ENCODE results near the gene WASHC2C.
"Not testable (repeated sequence)": the region's sequence is repeated elsewhere in the genome, so short reads cannot be mapped to it uniquely, and the experiment has no call there.

The WASHC2C gene

GRCh38 chr10:45727421-45727965 lies 427 bp downstream of the WASHC2C start:
- not testable (repeated sequence) for H3K9me3 ChIP-seq (ENCODE audit: insufficient read depth, low read length); H3K27ac ChIP-seq (ENCODE audit: low read depth, low read length); H4K20me1 ChIP-seq (ENCODE audit: low read depth, low read length); H3F3A ChIP-seq (ENCODE audit: insufficient read depth); H2AFZ ChIP-seq (ENCODE audit: low read depth, low read length, severe bottlenecking); H3K36me3 ChIP-seq (ENCODE audit: low read length); H3K27me3 ChIP-seq (ENCODE audit: low read length); H3K79me2 ChIP-seq (ENCODE audit: insufficient read depth, low read length); H3K9me2 ChIP-seq (replicated peaks; ENCODE audit: insufficient read depth, low read length)
- Histone ChIP-seq H3K4me3 (ENCODE audit: insufficient read depth, low read length, poor library complexity, severe bottlenecking) (peak overlapping the region; percentile 69), H3K4me2 (ENCODE audit: low read depth, low read length, poor library complexity, severe bottlenecking) (peak overlapping the region; percentile 52), H3K9ac (ENCODE audit: low read length) (peak overlapping the region; percentile 64)

GRCh38 chr10:45734449-45734848 lies 7.4 kb downstream of the WASHC2C start:
- not testable (repeated sequence) for H4K20me1 ChIP-seq (ENCODE audit: low read depth, low read length); H2AFZ ChIP-seq (ENCODE audit: low read depth, low read length, severe bottlenecking); H3K9me2 ChIP-seq (replicated peaks; ENCODE audit: insufficient read depth, low read length); H3F3A ChIP-seq (ENCODE audit: insufficient read depth); H3K27me3 ChIP-seq (ENCODE audit: low read length); H3K79me2 ChIP-seq (ENCODE audit: insufficient read depth, low read length); H3K9ac ChIP-seq (ENCODE audit: low read length); H3K4me3 ChIP-seq (ENCODE audit: insufficient read depth, low read length, poor library complexity, severe bottlenecking); H3K4me2 ChIP-seq (ENCODE audit: low read depth, low read length, poor library complexity, severe bottlenecking); H3K36me3 ChIP-seq (ENCODE audit: low read length); H3K9me3 ChIP-seq (ENCODE audit: insufficient read depth, low read length); H3K27ac ChIP-seq (ENCODE audit: low read depth, low read length)

GRCh38 chr10:45734867-45735266 lies 7.8 kb downstream of the WASHC2C start:
- not testable (repeated sequence) for H3K9ac ChIP-seq (ENCODE audit: low read length); H3K27me3 ChIP-seq (ENCODE audit: low read length); H3K27ac ChIP-seq (ENCODE audit: low read depth, low read length); H3K9me3 ChIP-seq (ENCODE audit: insufficient read depth, low read length); H3K79me2 ChIP-seq (ENCODE audit: insufficient read depth, low read length); H3K4me3 ChIP-seq (ENCODE audit: insufficient read depth, low read length, poor library complexity, severe bottlenecking); H3K9me2 ChIP-seq (replicated peaks; ENCODE audit: insufficient read depth, low read length); H3K4me2 ChIP-seq (ENCODE audit: low read depth, low read length, poor library complexity, severe bottlenecking); H3K36me3 ChIP-seq (ENCODE audit: low read length); H4K20me1 ChIP-seq (ENCODE audit: low read depth, low read length); H3F3A ChIP-seq (ENCODE audit: insufficient read depth); H2AFZ ChIP-seq (ENCODE audit: low read depth, low read length, severe bottlenecking)

GRCh38 chr10:45741559-45741958 lies 14.5 kb downstream of the WASHC2C start:
- not testable (repeated sequence) for H3K79me2 ChIP-seq (ENCODE audit: insufficient read depth, low read length); H3K27me3 ChIP-seq (ENCODE audit: low read length); H3K36me3 ChIP-seq (ENCODE audit: low read length); H3K4me3 ChIP-seq (ENCODE audit: insufficient read depth, low read length, poor library complexity, severe bottlenecking); H3K27ac ChIP-seq (ENCODE audit: low read depth, low read length); H3F3A ChIP-seq (ENCODE audit: insufficient read depth); H3K4me2 ChIP-seq (ENCODE audit: low read depth, low read length, poor library complexity, severe bottlenecking); H2AFZ ChIP-seq (ENCODE audit: low read depth, low read length, severe bottlenecking); H3K9me2 ChIP-seq (replicated peaks; ENCODE audit: insufficient read depth, low read length); H3K9ac ChIP-seq (ENCODE audit: low read length); H3K9me3 ChIP-seq (ENCODE audit: insufficient read depth, low read length); H4K20me1 ChIP-seq (ENCODE audit: low read depth, low read length)

- not testable (repeated sequence) for H3F3A ChIP-seq (ENCODE audit: insufficient read depth); H3K36me3 ChIP-seq (ENCODE audit: low read length); H3K9ac ChIP-seq (ENCODE audit: low read length); H3K4me2 ChIP-seq (ENCODE audit: low read depth, low read length, poor library complexity, severe bottlenecking); H3K79me2 ChIP-seq (ENCODE audit: insufficient read depth, low read length); H3K9me3 ChIP-seq (ENCODE audit: insufficient read depth, low read length); H3K9me2 ChIP-seq (replicated peaks; ENCODE audit: insufficient read depth, low read length); H2AFZ ChIP-seq (ENCODE audit: low read depth, low read length, severe bottlenecking); H3K27ac ChIP-seq (ENCODE audit: low read depth, low read length); H3K4me3 ChIP-seq (ENCODE audit: insufficient read depth, low read length, poor library complexity, severe bottlenecking); H4K20me1 ChIP-seq (ENCODE audit: low read depth, low read length); H3K27me3 ChIP-seq (ENCODE audit: low read length)
Measured at GRCh38 chr10:45742014-45742413, 14.9 kb downstream of the WASHC2C start.

- not testable (repeated sequence) for H4K20me1 ChIP-seq (ENCODE audit: low read depth, low read length); H3F3A ChIP-seq (ENCODE audit: insufficient read depth); H3K27ac ChIP-seq (ENCODE audit: low read depth, low read length); H3K9me2 ChIP-seq (replicated peaks; ENCODE audit: insufficient read depth, low read length); H3K4me2 ChIP-seq (ENCODE audit: low read depth, low read length, poor library complexity, severe bottlenecking); H3K36me3 ChIP-seq (ENCODE audit: low read length); H3K9me3 ChIP-seq (ENCODE audit: insufficient read depth, low read length); H3K9ac ChIP-seq (ENCODE audit: low read length); H3K79me2 ChIP-seq (ENCODE audit: insufficient read depth, low read length); H2AFZ ChIP-seq (ENCODE audit: low read depth, low read length, severe bottlenecking); H3K4me3 ChIP-seq (ENCODE audit: insufficient read depth, low read length, poor library complexity, severe bottlenecking); H3K27me3 ChIP-seq (ENCODE audit: low read length)
Measured at GRCh38 chr10:45751141-45751540, 24.1 kb downstream of the WASHC2C start.

GRCh38 chr10:45752210-45752609 lies 25.1 kb downstream of the WASHC2C start:
- not testable (repeated sequence) for H3K9me2 ChIP-seq (replicated peaks; ENCODE audit: insufficient read depth, low read length); H3K4me2 ChIP-seq (ENCODE audit: low read depth, low read length, poor library complexity, severe bottlenecking); H3K36me3 ChIP-seq (ENCODE audit: low read length); H3F3A ChIP-seq (ENCODE audit: insufficient read depth); H3K27ac ChIP-seq (ENCODE audit: low read depth, low read length); H3K4me3 ChIP-seq (ENCODE audit: insufficient read depth, low read length, poor library complexity, severe bottlenecking); H3K27me3 ChIP-seq (ENCODE audit: low read length); H3K79me2 ChIP-seq (ENCODE audit: insufficient read depth, low read length); H3K9me3 ChIP-seq (ENCODE audit: insufficient read depth, low read length); H3K9ac ChIP-seq (ENCODE audit: low read length); H4K20me1 ChIP-seq (ENCODE audit: low read depth, low read length); H2AFZ ChIP-seq (ENCODE audit: low read depth, low read length, severe bottlenecking)

GRCh38 chr10:45753979-45754495 lies 27.0 kb downstream of the WASHC2C start:
- not testable (repeated sequence) for H4K20me1 ChIP-seq (ENCODE audit: low read depth, low read length); H3K9me2 ChIP-seq (replicated peaks; ENCODE audit: insufficient read depth, low read length); H3K4me2 ChIP-seq (ENCODE audit: low read depth, low read length, poor library complexity, severe bottlenecking); H3K79me2 ChIP-seq (ENCODE audit: insufficient read depth, low read length); H3K4me3 ChIP-seq (ENCODE audit: insufficient read depth, low read length, poor library complexity, severe bottlenecking); H3K36me3 ChIP-seq (ENCODE audit: low read length); H2AFZ ChIP-seq (ENCODE audit: low read depth, low read length, severe bottlenecking); H3K9ac ChIP-seq (ENCODE audit: low read length); H3K9me3 ChIP-seq (ENCODE audit: insufficient read depth, low read length); H3F3A ChIP-seq (ENCODE audit: insufficient read depth); H3K27ac ChIP-seq (ENCODE audit: low read depth, low read length); H3K27me3 ChIP-seq (ENCODE audit: low read length)
